AG04450 (cell line): Measurements from ENCODE around the gene C16orf87. TPM values are rescaled to one million over a fixed set of nuclear protein-coding genes. Genes with fewer than 3 reads are reported as not detected.

Experiments
- CTCF ChIA-PET: fragments of 300-600, 350-600 bp; formaldehyde crosslinking; extraction: SDS; loops from one replicate; lab custom pipeline; 2022; ENCODE audit warnings: antibody characterized with exemption, inconsistent platforms; lab: Charles Lee
- POLR2A ChIA-PET: fragments of 350-600 bp; formaldehyde crosslinking; extraction: SDS; loops from one replicate; lab custom pipeline; 2021; ENCODE audit warnings: antibody characterized with exemption, inconsistent platforms; lab: Yijun Ruan, JAX
- DNase-seq: peaks from one replicate; pipeline ENCODE4 v3.0.0-alpha.2; 2011; ENCODE audit warnings: low read depth, low spot score
- H3K27ac ChIP-seq: one replicate; pipeline ENCODE4 v1.5.1; 2012; ENCODE audit warnings: low read depth, low read length, control low read depth
- H3K27me3 ChIP-seq: one replicate; pipeline ENCODE4 v1.6.0; 2012; ENCODE audit warnings: low read length; ENCODE audit not compliant: control insufficient read depth, insufficient read depth
- H3K4me3 ChIP-seq: 2 replicates; pipeline ENCODE4 v1.5.1; 2011; ENCODE audit warnings: mild to moderate bottlenecking, low read depth, low read length, control low read depth
- H3K9me3 ChIP-seq: 2 replicates; pipeline ENCODE4 v1.5.1; 2012; ENCODE audit warnings: low read length; ENCODE audit not compliant: control insufficient read depth, insufficient read depth
- CTCF ChIP-seq: IDR thresholded peaks from 2 replicates; pipeline ENCODE4 v1.5.1; 2011; ENCODE audit warnings: low read depth, low read length, control low read depth, inconsistent platforms
- polyA plus RNA-seq: library from polyadenylated mRNA; depleted of rRNA; stranded (reverse); fragments of >200 nt; gene quantifications from 2 replicates; pipeline ENCODE4 v1.2.3, GENCODE V29; 2011; rRNA removed
- small RNA-seq: library from RNA; depleted of rRNA; stranded (forward); fragments of <200 nt; gene quantifications from one replicate; pipeline ENCODE3, GENCODE V24; 2012; ENCODE audit warnings: low read depth; ENCODE audit not compliant: insufficient read length

C16orf87 gene
- polyA plus RNA-seq, 1 experiment = 21.7 TPM

- no peaks in the 10 kb centered on the region; the same call in 1 of the 2 replicates for H3K9me3 ChIP-seq
- ChIA-PET POLR2A (no interaction called here), CTCF (no interaction called here)
- no peak within 1 kb of the TSS for H3K4me3 ChIP-seq
- H3K27ac ChIP-seq = no peak within 1 kb of the TSS
- no peaks in the 10 kb centered on the region for H3K27me3 ChIP-seq
- TF ChIP-seq CTCF = no peak
- no peak for DNase-seq
Measured at GRCh38 chr16:46747777-46748651, 83.0 kb downstream of the C16orf87 start, which contains the start of gene MYLK3. TSS of gene MYLK3 (minus strand) at chr16:46748344. CDS start at chr16:46748193, 151 bp downstream.

GRCh38 chr16:46746821-46747776, 83.9 kb downstream of the C16orf87 start:
- POLR2A ChIA-PET = no interaction called here
- no peak overlapping the region for H3K4me3 ChIP-seq
- no peaks in the 10 kb centered on the region for H3K27me3 ChIP-seq
- DNase-seq = no peak
- CTCF ChIA-PET = interaction anchor here (0.6 kb wide), 1 partner anchor 54 kb away, joined by 4 read pairs; no protein-coding TSS in a partner anchor
- H3K27ac ChIP-seq = no peak overlapping the region
- no peak for TF ChIP-seq CTCF
- no peaks in the 10 kb centered on the region; the same call in 1 of the 2 replicates for H3K9me3 ChIP-seq

Small RNA genes within 50 kb of the gene (small RNA-seq; reads per million reads assigned to genes)
- not detected for gene AC007225.2

Other genes starting within 250 kb of the C16orf87 start
- gene SHCBP1, start 209.8 kb downstream of the C16orf87 start, polyA plus RNA-seq = 7.4 and 12.3 TPM in 2 replicates
- 52.8 and 73.2 TPM in 2 replicates for gene VPS35, start 142.0 kb downstream of the C16orf87 start, polyA plus RNA-seq
- 4.2 and 6.6 TPM in 2 replicates for gene ORC6, start 141.5 kb downstream of the C16orf87 start, polyA plus RNA-seq
- gene MYLK3, start 82.8 kb downstream of the C16orf87 start, polyA plus RNA-seq = 0.09 and 0.11 TPM in 2 replicates
- gene GPT2, start 53.2 kb upstream of the C16orf87 start, polyA plus RNA-seq = 18.5 and 23.0 TPM in 2 replicates
- 24.2 and 26.7 TPM in 2 replicates for gene DNAJA2, start 142.5 kb upstream of the C16orf87 start, polyA plus RNA-seq